Left hindlimb (tissue), 1 donor: Measurements from ENCODE around the gene CCDC196.

Experiments used
- DNase-seq: peaks from one replicate; pipeline ENCODE4 v3.0.0-alpha.2; 2018

CCDC196 gene

GRCh38 chr14:66485910-66486421, at the start of gene CCDC196:
Gene CCDC196 (plus strand): TSS chr14:66486371. CDS start chr14:66486503, 132 bp downstream.
- no peak for DNase-seq

GRCh38 chr14:66440801-66441200, 45.4 kb upstream of the CCDC196 start:
- no peak for DNase-seq

- no peak for DNase-seq
Observed at GRCh38 chr14:66442953-66443571, 43.1 kb upstream of the CCDC196 start.

- no peak for DNase-seq
Observed at GRCh38 chr14:66443785-66444184, 42.4 kb upstream of the CCDC196 start.

- peak; percentile 42 for DNase-seq
Observed at GRCh38 chr14:66444271-66444927, 41.8 kb upstream of the CCDC196 start.

GRCh38 chr14:66445936-66446335, 40.2 kb upstream of the CCDC196 start:
- DNase-seq: no peak

GRCh38 chr14:66453469-66453868, 32.7 kb upstream of the CCDC196 start:
- DNase-seq: no peak

GRCh38 chr14:66459603-66460002, 26.6 kb upstream of the CCDC196 start:
- DNase-seq: no peak

GRCh38 chr14:66464261-66464660, 21.9 kb upstream of the CCDC196 start:
- no peak for DNase-seq

GRCh38 chr14:66468778-66469367, 17.3 kb upstream of the CCDC196 start:
- DNase-seq: no peak

GRCh38 chr14:66471584-66471983, 14.6 kb upstream of the CCDC196 start:
- DNase-seq: no peak

GRCh38 chr14:66472251-66472650, 13.9 kb upstream of the CCDC196 start:
- no peak for DNase-seq

- DNase-seq: no peak
Observed at GRCh38 chr14:66473223-66473622, 12.9 kb upstream of the CCDC196 start.

GRCh38 chr14:66476964-66477363, 9.2 kb upstream of the CCDC196 start:
- no peak for DNase-seq

- no peak for DNase-seq
Observed at GRCh38 chr14:66477567-66477966, 8.6 kb upstream of the CCDC196 start.

- DNase-seq: no peak
Observed at GRCh38 chr14:66482873-66483272, 3.3 kb upstream of the CCDC196 start.

- DNase-seq: no peak
Observed at GRCh38 chr14:66483322-66483721, 2.8 kb upstream of the CCDC196 start.

GRCh38 chr14:66485029-66485428, 1.1 kb upstream of the CCDC196 start:
- DNase-seq: no peak

GRCh38 chr14:66487164-66487563, 993 bp downstream of the CCDC196 start:
- no peak for DNase-seq

GRCh38 chr14:66490143-66491111, 4.3 kb downstream of the CCDC196 start:
- DNase-seq: no peak

- no peak for DNase-seq
Observed at GRCh38 chr14:66493750-66494149, 7.6 kb downstream of the CCDC196 start.

- DNase-seq: peak; percentile 26
Observed at GRCh38 chr14:66495218-66496098, 9.3 kb downstream of the CCDC196 start.
